Hepatocyte (in vitro differentiated cells): ENCODE results near the gene KLHL26. TPM values are rescaled to one million over a fixed set of nuclear protein-coding genes. Genes with fewer than 3 reads are reported as not detected.

Source experiments
- DNase-seq: peaks from one replicate; pipeline ENCODE4 v3.0.0-alpha.2; 2016; ENCODE audit warnings: low spot score
- H2AFZ ChIP-seq: fragments of 200-600 bp; sonication (generic); 2 replicates; pipeline ENCODE4 v1.6.0; 2016; ENCODE audit warnings: antibody characterized with exemption, mild to moderate bottlenecking
- H3K27ac ChIP-seq: fragments of 200-600 bp; sonication (generic); 2 replicates; pipeline ENCODE4 v1.5.1; 2016; ENCODE audit warnings: mild to moderate bottlenecking
- H3K27me3 ChIP-seq: fragments of 200-600 bp; sonication (generic); 2 replicates; pipeline ENCODE4 v1.6.1; 2016
- H3K36me3 ChIP-seq: fragments of 200-600 bp; sonication (generic); replicated peaks from 2 replicates; pipeline ENCODE4 v1.5.1; 2016; ENCODE audit warnings: low read depth; ENCODE audit not compliant: insufficient read depth
- H3K4me1 ChIP-seq: fragments of 200-600 bp; sonication (generic); 2 replicates; pipeline ENCODE4 v1.5.1; 2016; ENCODE audit warnings: mild to moderate bottlenecking, moderate library complexity; ENCODE audit not compliant: insufficient read depth
- H3K4me2 ChIP-seq: fragments of 200-600 bp; sonication (generic); 2 replicates; pipeline ENCODE4 v1.6.0; 2016
- H3K4me3 ChIP-seq: fragments of 200-600 bp; sonication (generic); 2 replicates; pipeline ENCODE4 v1.5.1; 2016; ENCODE audit warnings: mild to moderate bottlenecking
- H3K79me2 ChIP-seq: fragments of 200-600 bp; sonication (generic); 2 replicates; pipeline ENCODE4 v1.6.0; 2017; ENCODE audit warnings: mild to moderate bottlenecking
- H3K9me2 ChIP-seq: fragments of 200-600 bp; sonication (generic); replicated peaks from 2 replicates; pipeline ENCODE4 v1.6.0; 2017; ENCODE audit warnings: mild to moderate bottlenecking; ENCODE audit not compliant: insufficient read depth
- H3K9me3 ChIP-seq: fragments of 200-600 bp; sonication (generic); 2 replicates; pipeline ENCODE4 v1.5.1; 2016; ENCODE audit warnings: low read depth, mild to moderate bottlenecking
- H4K20me1 ChIP-seq: fragments of 200-600 bp; sonication (generic); 2 replicates; pipeline ENCODE4 v1.6.0; 2016; ENCODE audit warnings: mild to moderate bottlenecking; ENCODE audit not compliant: insufficient read depth, poor library complexity, severe bottlenecking
- EZH2 ChIP-seq: fragments of 200-600 bp; sonication (generic); IDR thresholded peaks from 2 replicates; pipeline ENCODE4 v1.6.1; 2016; ENCODE audit warnings: antibody characterized with exemption, mild to moderate bottlenecking, borderline replicate concordance
- EZH2phosphoT487 ChIP-seq: fragments of 200-600 bp; sonication (generic); IDR thresholded peaks from one replicate; pipeline ENCODE4 v1.6.1; 2018; ENCODE audit warnings: antibody characterized with exemption, mild to moderate bottlenecking, low read depth, moderate library complexity; ENCODE audit not compliant: unreplicated experiment, severe bottlenecking
- WGBS: methylation state at CpG from one replicate; pipeline ENCODE4 v1.1.6; 2016; ENCODE audit warnings: low lambda C conversion rate; ENCODE audit errors: missing lambda C conversion rate; 5-methylcytosine and 5-hydroxymethylcytosine counted together
- polyA plus RNA-seq: library from polyadenylated mRNA; unstranded; fragments of >200 nt; fragmentation: Nextera tagmentation; extraction: Ambion mirVana; gene quantifications from 2 replicates; pipeline ENCODE4 v1.2.1, GENCODE V29; 2016
- total RNA-seq: library from RNA; depleted of rRNA; stranded (reverse); fragments of >200 nt; gene quantifications from 2 replicates; pipeline ENCODE4 v1.2.3, GENCODE V29; 2014
- TF ChIP-seq, protein P1 (sequence below): fragments of 200-600 bp; sonication (generic); IDR thresholded peaks from 2 replicates; pipeline ENCODE4 v1.5.1; 2016; ENCODE audit warnings: antibody characterized with exemption, mild to moderate bottlenecking; ENCODE audit not compliant: poor library complexity

KLHL26 gene
- total and polyA plus RNA-seq, 2 experiments from 2014 or later, result 5.0 to 7.6 TPM

GRCh38 chr19:18710996-18711751 is 74.3 kb downstream of the KLHL26 start:
- 81% methylated on average over 28 of the region's 28 CpGs for WGBS
- peaks cover 14% of the 10 kb centered on the region for H3K4me1 ChIP-seq
- H3K4me2 ChIP-seq, result no peak overlapping the region

DNA sequence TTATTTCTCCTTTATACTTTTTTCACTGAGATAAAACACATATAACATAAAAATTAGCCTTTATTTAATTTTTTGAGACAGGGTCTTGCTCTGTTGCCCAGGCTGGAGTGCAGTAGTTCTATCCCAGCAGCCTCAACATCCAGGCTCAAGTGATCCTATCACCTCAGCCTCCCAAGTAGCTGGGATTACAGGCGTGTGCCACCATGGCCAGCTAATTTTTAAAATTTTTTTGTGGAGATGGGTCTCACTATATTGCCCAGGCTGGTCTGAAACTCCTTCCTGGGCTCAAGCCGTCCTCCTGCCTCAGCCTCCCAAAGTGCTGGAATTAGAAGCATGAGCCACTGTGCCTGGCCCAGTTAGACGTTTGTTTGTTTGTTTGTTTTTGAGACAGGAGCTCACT is 75.1 kb downstream of the KLHL26 start:
- H3K79me2 ChIP-seq, result peaks cover 67% of the 10 kb centered on the region
- no peaks in the 10 kb centered on the region for H3K36me3 ChIP-seq
- H4K20me1 ChIP-seq, result peaks cover 16% of the 10 kb centered on the region
- no peak overlapping the region for H3K4me3 ChIP-seq
- no peak overlapping the region for H2AFZ ChIP-seq
- WGBS, result 91% methylated on average over 3 of the region's 3 CpGs
- no peak overlapping the region for H3K4me2 ChIP-seq
- peak overlapping the region; percentile 43 for H3K27ac ChIP-seq
- no peak for DNase-seq
- no peaks in the 10 kb centered on the region for H3K9me2 ChIP-seq
- no peaks in the 10 kb centered on the region for H3K27me3 ChIP-seq
- no peaks in the 10 kb centered on the region for H3K9me3 ChIP-seq
- peaks cover 14% of the 10 kb centered on the region for H3K4me1 ChIP-seq
- TF ChIP-seq EZH2 (no peak), EZH2phosphoT487 (no peak)
- TF ChIP-seq, protein P1, sequence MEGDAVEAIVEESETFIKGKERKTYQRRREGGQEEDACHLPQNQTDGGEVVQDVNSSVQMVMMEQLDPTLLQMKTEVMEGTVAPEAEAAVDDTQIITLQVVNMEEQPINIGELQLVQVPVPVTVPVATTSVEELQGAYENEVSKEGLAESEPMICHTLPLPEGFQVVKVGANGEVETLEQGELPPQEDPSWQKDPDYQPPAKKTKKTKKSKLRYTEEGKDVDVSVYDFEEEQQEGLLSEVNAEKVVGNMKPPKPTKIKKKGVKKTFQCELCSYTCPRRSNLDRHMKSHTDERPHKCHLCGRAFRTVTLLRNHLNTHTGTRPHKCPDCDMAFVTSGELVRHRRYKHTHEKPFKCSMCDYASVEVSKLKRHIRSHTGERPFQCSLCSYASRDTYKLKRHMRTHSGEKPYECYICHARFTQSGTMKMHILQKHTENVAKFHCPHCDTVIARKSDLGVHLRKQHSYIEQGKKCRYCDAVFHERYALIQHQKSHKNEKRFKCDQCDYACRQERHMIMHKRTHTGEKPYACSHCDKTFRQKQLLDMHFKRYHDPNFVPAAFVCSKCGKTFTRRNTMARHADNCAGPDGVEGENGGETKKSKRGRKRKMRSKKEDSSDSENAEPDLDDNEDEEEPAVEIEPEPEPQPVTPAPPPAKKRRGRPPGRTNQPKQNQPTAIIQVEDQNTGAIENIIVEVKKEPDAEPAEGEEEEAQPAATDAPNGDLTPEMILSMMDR, result no peak

More at GRCh38 chr19:18710996-18711751, 74.3 kb downstream of the KLHL26 start:
- Histone ChIP-seq H3K79me2 (peaks cover 67% of the 10 kb centered on the region), H3K9me3 (no peaks in the 10 kb centered on the region), H2AFZ (no peak overlapping the region), H3K36me3 (no peaks in the 10 kb centered on the region), H3K27ac (peak overlapping the region; percentile 79), H3K4me3 (no peak overlapping the region), H3K9me2 (no peaks in the 10 kb centered on the region), H3K27me3 (no peaks in the 10 kb centered on the region), H4K20me1 (peaks cover 21% of the 10 kb centered on the region)
- no peak for DNase-seq
- TF ChIP-seq EZH2, result no peak
- TF ChIP-seq, protein P1, result no peak
- no peak for TF ChIP-seq EZH2phosphoT487

DNA sequence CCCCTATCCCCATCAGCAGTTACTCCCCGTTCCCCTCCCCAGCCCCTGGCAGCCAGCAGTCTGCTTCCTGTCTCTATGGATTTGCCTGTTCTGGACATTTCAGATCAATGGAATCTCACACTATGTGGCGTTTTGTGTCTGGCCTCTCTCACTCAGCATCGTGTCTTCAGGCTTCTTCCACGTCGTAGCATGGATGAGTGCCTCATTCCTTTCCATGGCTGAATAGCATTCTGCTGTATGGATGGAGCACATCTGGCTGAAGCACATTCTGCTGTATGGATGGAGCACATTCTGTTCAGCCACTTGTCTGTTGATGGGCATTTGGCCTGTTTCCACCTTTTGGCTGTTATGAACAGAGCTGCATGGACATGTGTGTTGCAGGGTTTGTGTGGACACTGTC is 76.2 kb downstream of the KLHL26 start:
- Histone ChIP-seq H3K4me1 (peaks cover 14% of the 10 kb centered on the region), H3K9me3 (no peaks in the 10 kb centered on the region), H3K9me2 (no peaks in the 10 kb centered on the region), H3K4me3 (no peak overlapping the region), H2AFZ (no peak overlapping the region), H3K79me2 (peaks cover 58% of the 10 kb centered on the region), H3K4me2 (no peak overlapping the region), H3K27me3 (no peaks in the 10 kb centered on the region), H3K27ac (peak overlapping the region; percentile 43), H4K20me1 (peaks cover 9% of the 10 kb centered on the region), H3K36me3 (no peaks in the 10 kb centered on the region)
- peak; percentile 49 for DNase-seq
- TF ChIP-seq, protein P1, result no peak
- TF ChIP-seq EZH2 (no peak), EZH2phosphoT487 (no peak)
- WGBS, result 43% methylated on average over 5 of the region's 5 CpGs
